GM10266 (cell line): ENCODE data around the gene DSE.
A peak's percentile ranks its signal among the peaks of the same experiment; 100 is the strongest.

Experiments used
- DNase-seq: peaks from one replicate; pipeline ENCODE4 v3.0.0; 2012; ENCODE audit errors: extremely low spot score
- CTCF ChIP-seq: IDR thresholded peaks from 2 replicates; pipeline ENCODE4 v1.5.1; 2012; ENCODE audit warnings: mild to moderate bottlenecking, low read depth; ENCODE audit not compliant: control insufficient read depth, insufficient read depth; ENCODE audit errors: missing control alignments

The DSE gene

GRCh38 chr6:116403205-116403604 is 32.5 kb downstream of the DSE start:
- no peak for TF ChIP-seq CTCF
- no peak for DNase-seq

- no peak for DNase-seq
- TF ChIP-seq CTCF, result no peak
These were observed 33.9 kb downstream of the DSE start for GRCh38 chr6:116404696-116405095.

- no peak for TF ChIP-seq CTCF
- peak; percentile 33 for DNase-seq
These were observed 34.4 kb downstream of the DSE start for GRCh38 chr6:116405138-116405537.

GRCh38 chr6:116405652-116406356 is 35.1 kb downstream of the DSE start:
- no peak for TF ChIP-seq CTCF
- no peak for DNase-seq

- DNase-seq, result no peak
- no peak for TF ChIP-seq CTCF
These were observed 36.1 kb downstream of the DSE start for GRCh38 chr6:116406678-116407345.

- no peak for TF ChIP-seq CTCF
- DNase-seq, result no peak
These were observed 37.7 kb downstream of the DSE start for GRCh38 chr6:116408491-116408890.

GRCh38 chr6:116409756-116410155 is 39.0 kb downstream of the DSE start:
- no peak for TF ChIP-seq CTCF
- DNase-seq, result peak; percentile 59
